ENCODE measurements around the gene GLYATL1B.

Gene GLYATL1B

DNA sequence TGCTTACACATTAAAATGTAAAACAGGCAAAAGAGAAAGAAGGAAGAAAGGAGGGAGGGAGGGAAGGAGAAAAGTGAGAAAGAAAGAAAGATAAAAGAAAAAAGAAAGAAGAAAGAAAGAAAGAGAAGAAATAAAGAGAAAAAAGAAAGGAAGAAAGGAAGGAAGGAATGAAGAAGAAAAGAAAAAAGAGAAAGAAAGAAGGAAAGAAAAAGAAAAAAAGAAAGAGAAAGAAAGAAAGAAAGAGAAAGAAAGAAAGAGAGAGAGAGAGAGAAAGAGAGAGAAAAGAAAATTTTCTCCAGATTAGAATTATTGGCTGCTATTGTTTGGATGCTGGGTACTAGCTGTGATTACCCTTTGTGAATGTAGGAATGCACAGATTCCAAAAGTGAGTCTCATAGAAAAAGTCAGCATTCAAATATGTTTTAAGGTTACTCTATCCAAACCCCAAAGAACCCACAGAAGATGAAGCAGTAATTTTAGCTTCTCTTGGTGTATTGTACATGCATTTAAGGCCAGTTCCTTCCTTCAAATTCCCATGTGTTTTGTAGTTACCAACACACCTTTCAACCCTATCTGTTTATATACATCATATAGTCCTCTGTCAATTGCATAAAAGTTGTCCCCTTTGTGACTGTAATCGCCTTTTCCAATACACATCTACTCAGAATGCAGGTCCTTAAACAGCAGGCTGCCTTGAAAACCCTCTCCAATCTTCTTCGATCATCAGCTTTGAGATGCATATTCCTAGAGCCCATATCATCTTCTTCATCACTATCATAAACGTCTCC, 55.8 kb downstream of the GLYATL1B start:
- TF ChIP-seq, protein P1, sequence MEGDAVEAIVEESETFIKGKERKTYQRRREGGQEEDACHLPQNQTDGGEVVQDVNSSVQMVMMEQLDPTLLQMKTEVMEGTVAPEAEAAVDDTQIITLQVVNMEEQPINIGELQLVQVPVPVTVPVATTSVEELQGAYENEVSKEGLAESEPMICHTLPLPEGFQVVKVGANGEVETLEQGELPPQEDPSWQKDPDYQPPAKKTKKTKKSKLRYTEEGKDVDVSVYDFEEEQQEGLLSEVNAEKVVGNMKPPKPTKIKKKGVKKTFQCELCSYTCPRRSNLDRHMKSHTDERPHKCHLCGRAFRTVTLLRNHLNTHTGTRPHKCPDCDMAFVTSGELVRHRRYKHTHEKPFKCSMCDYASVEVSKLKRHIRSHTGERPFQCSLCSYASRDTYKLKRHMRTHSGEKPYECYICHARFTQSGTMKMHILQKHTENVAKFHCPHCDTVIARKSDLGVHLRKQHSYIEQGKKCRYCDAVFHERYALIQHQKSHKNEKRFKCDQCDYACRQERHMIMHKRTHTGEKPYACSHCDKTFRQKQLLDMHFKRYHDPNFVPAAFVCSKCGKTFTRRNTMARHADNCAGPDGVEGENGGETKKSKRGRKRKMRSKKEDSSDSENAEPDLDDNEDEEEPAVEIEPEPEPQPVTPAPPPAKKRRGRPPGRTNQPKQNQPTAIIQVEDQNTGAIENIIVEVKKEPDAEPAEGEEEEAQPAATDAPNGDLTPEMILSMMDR (IDR thresholded peaks at IDR 0.05; ENCODE audit: low read depth, low read length), result no peak
- H3K4me3 ChIP-seq (ENCODE audit: low read depth, low read length), result peak overlapping the region; percentile 96

DNA sequence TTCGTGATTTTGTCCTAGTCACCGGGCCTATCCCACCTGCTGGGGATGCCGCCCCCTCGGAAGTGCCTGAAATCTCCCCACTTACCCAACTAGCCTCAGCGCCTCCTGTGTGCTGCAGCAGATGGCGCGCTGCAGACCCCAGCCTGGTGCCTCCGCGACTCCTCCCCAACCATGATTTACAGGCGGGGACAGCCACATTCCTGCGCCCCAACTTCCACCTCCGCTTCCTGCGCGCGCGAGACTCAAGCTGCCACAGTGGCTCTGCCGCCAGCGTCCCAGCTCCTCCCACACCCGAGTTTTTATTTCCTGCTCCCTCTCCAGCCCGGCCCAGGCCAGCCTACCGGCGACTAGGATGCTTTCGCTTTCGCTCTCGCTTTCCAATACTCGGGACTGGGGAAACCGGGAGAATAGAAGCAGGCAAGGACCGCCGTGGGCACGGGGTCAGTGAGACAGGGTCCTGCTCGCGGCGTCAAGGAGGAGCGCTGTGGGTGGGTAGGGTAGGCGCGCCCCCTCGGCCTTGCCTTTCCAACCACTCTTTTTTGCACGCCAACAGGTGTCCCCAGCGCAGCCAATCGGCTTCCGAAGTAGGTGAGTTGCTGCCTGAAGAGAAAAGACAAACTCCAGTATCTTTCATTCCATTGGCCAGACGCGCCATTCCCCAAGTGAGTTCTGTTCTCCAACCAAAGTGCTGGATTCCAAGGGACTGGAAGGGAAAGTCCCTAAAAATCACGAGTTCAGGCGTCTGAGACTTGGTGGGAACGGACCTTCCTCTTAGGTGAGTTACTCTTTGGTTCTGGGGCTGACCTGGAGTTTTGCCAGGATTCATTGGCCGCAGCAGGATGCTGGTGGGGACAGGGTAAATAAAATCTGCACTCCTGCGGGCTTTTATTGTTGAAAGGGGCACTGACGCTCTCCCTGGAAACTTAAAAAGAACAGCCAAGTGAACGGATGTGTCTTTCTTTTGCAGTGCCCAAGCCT, 56.7 kb downstream of the GLYATL1B start, which contains the start of gene FAM111A:
Gene FAM111A, plus strand, starts transcription at position 327 of the 978 bp plus-strand sequence. CDS start 6,017 bp downstream, outside the sequence.
- TF ChIP-seq, protein P1 (IDR thresholded peaks at IDR 0.05; ENCODE audit: low read depth, low read length), result no peak

DNA sequence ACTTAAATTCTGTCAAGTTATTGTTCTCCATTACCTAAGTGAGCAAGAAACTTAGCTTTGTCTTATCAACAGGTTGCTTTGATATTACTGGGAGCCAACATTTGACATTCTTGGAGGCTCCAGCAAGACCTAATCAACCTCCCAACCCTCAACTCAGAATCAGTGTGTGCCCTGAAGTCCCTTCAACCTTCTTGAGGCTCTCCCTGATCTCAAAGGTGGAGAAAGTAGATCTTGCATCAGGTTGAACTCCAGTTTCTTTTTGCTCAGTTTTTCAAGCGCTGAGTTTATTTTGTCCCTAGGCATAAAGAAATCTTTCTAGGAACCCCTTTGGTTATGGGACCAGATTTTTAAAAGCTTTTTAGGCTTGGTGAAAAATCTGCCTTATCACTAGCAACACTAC, 58.0 kb downstream of the GLYATL1B start:
- TF ChIP-seq, protein P1 (IDR thresholded peaks at IDR 0.05; ENCODE audit: low read depth, low read length), result no peak
- H3K4me3 ChIP-seq (ENCODE audit: low read depth, low read length), result peak overlapping the region; percentile 96

More for the DNA sequence above, 56.7 kb downstream of the GLYATL1B start, which contains the start of gene FAM111A:
- peak within 1 kb of the TSS; percentile 96 for H3K4me3 ChIP-seq (ENCODE audit: low read depth, low read length)
